ENCODE data around the gene GTF2IRD2. TPM values are rescaled to one million over a fixed set of nuclear protein-coding genes. Genes with fewer than 3 reads are reported as not detected.
A peak's percentile ranks its signal among the peaks of the same experiment; 100 is the strongest.
"Not testable (repeated sequence)": the region's sequence is repeated elsewhere in the genome, so short reads cannot be mapped to it uniquely, and the experiment has no call there.

GTF2IRD2 gene
- total RNA-seq, 1 experiment from 2014 or later = 3.0 TPM

DNA sequence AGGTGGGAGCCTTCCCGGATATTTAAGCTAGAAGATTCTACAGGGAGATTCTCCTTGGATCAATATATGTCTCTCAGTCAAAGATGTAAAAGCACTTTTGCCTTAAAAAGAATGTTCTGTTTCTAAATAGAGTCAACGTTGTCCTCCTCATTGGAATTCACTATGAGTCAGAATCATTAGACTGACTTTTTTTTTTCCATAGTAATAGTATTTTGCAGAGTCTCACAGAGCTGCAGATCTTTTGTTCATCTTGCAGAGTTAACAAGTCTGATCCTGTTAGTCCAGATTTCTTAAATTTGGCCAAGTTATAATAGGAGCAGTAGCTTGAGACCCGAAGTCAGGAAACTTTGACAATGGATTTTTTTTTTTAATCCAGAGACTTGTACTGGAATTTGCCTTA, 92.4 kb downstream of the GTF2IRD2 start:
- H3F3A ChIP-seq (ENCODE audit: low read length, unreplicated experiment); H3K9ac ChIP-seq (ENCODE audit: low read length); intact Hi-C loops (cut with micrococcal nuclease); H3K9me3 ChIP-seq (ENCODE audit: low read length); ATAC-seq; DNase-seq; H3K79me2 ChIP-seq (ENCODE audit: low read length); H3K4me2 ChIP-seq (ENCODE audit: low read length); H4K20me1 ChIP-seq (ENCODE audit: low read length); H3K27ac ChIP-seq (ENCODE audit: low read length); H3K4me1 ChIP-seq (ENCODE audit: insufficient read depth, low read length); CTCF ChIA-PET; H3K9me2 ChIP-seq (replicated peaks; ENCODE audit: low read length); H3K27me3 ChIP-seq (ENCODE audit: low read length); H2AFZ ChIP-seq (ENCODE audit: low read length); POLR2A ChIA-PET (ENCODE audit: unreplicated experiment); H3K36me3 ChIP-seq (ENCODE audit: low read depth, low read length); H3K4me3 ChIP-seq (ENCODE audit: low read length): not testable (repeated sequence)
- BruUV-seq (replicated peaks) = TSS peak; percentile 1

DNA sequence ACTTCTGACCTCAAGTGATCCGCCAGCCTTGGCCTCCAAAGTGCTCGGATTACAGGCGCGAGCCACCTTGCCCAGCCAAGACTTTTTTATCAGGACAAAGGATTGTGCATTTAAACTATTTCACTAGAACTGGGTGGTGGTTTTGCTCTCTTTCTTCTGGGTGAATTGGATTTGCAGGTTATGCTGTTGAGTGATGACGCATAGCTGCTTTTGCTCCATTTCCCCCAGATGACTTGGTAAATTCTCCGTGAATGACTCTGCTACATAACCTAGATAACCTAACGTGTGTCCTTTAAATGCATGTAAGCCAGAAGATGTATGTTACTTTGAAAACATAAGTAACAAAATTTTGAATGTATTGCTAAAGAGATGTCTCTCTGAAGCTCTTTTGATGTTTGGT, 93.1 kb downstream of the GTF2IRD2 start:
- CTCF ChIA-PET; H3K4me3 ChIP-seq (ENCODE audit: low read length); H4K20me1 ChIP-seq (ENCODE audit: low read length); intact Hi-C loops (cut with micrococcal nuclease); H3K36me3 ChIP-seq (ENCODE audit: low read depth, low read length); H3F3A ChIP-seq (ENCODE audit: low read length, unreplicated experiment); H3K4me1 ChIP-seq (ENCODE audit: insufficient read depth, low read length); H3K27ac ChIP-seq (ENCODE audit: low read length); H3K9ac ChIP-seq (ENCODE audit: low read length); H3K9me3 ChIP-seq (ENCODE audit: low read length); H3K79me2 ChIP-seq (ENCODE audit: low read length); BruUV-seq (replicated peaks); H3K4me2 ChIP-seq (ENCODE audit: low read length); DNase-seq; H2AFZ ChIP-seq (ENCODE audit: low read length); H3K9me2 ChIP-seq (replicated peaks; ENCODE audit: low read length); H3K27me3 ChIP-seq (ENCODE audit: low read length); POLR2A ChIA-PET (ENCODE audit: unreplicated experiment): not testable (repeated sequence)
- peak; percentile 5; the same call in 1 of the 2 replicates for ATAC-seq

DNA sequence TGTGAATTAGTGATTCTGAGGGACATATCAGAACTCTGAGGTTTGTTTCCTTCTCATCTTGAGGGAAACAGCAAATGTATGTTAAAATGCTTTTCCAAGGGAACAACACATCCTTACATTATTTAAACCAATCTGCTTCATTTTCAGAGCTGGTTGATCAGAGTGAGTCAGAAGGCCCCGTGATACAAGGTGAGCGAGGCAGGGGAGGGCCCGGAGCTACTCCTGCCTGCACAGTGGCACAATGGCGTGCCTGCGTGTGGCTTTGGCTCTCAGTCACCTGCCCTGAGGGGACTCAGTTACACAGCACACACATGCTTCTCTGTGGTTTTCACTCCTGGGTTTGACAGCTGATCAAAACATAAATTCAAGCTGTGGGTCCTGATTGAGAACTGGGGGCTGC, 94.7 kb downstream of the GTF2IRD2 start:
- H3K36me3 ChIP-seq (ENCODE audit: low read depth, low read length); H3K4me1 ChIP-seq (ENCODE audit: insufficient read depth, low read length); H3K27me3 ChIP-seq (ENCODE audit: low read length); H2AFZ ChIP-seq (ENCODE audit: low read length); H3F3A ChIP-seq (ENCODE audit: low read length, unreplicated experiment); DNase-seq; H3K9ac ChIP-seq (ENCODE audit: low read length); H3K9me2 ChIP-seq (replicated peaks; ENCODE audit: low read length); BruUV-seq (replicated peaks); H3K27ac ChIP-seq (ENCODE audit: low read length); CTCF ChIA-PET; H4K20me1 ChIP-seq (ENCODE audit: low read length); H3K9me3 ChIP-seq (ENCODE audit: low read length); POLR2A ChIA-PET (ENCODE audit: unreplicated experiment); intact Hi-C loops (cut with micrococcal nuclease); H3K4me2 ChIP-seq (ENCODE audit: low read length); H3K4me3 ChIP-seq (ENCODE audit: low read length); H3K79me2 ChIP-seq (ENCODE audit: low read length): not testable (repeated sequence)
- ATAC-seq = peak; percentile 80

DNA sequence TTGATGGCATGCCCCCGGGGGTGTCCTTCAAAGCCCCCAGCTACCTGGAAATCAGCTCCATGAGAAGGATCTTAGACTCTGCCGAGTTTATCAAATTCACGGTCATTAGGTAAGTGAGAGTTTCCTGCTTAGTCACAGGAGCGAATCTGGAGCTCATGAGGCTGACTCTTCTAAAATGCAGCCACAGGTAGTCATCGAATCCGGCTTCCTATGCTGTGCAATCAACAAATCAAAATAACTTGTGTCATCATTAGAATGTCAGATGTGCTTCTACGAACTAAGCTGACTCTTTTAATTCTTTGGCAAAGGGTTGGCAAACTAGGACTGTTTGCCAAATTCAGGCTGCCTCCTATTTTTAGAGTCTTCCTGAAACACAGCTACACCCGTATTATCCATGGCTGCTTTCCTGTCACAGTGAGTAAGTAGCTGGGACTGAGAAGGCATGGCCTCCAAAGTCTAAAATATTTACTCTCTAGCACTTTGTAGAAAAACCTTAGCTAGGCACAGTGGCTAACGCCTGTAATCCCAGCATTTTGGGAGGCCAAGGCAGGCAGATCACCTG, 97.4 kb downstream of the GTF2IRD2 start:
- H3K27me3 ChIP-seq (ENCODE audit: low read length); H3K4me3 ChIP-seq (ENCODE audit: low read length); DNase-seq; H3K27ac ChIP-seq (ENCODE audit: low read length); H3K9me3 ChIP-seq (ENCODE audit: low read length); H3K9ac ChIP-seq (ENCODE audit: low read length); BruUV-seq (replicated peaks); H2AFZ ChIP-seq (ENCODE audit: low read length); POLR2A ChIA-PET (ENCODE audit: unreplicated experiment); CTCF ChIA-PET; H3K79me2 ChIP-seq (ENCODE audit: low read length); H3K9me2 ChIP-seq (replicated peaks; ENCODE audit: low read length); intact Hi-C loops (cut with micrococcal nuclease); H4K20me1 ChIP-seq (ENCODE audit: low read length); H3K4me1 ChIP-seq (ENCODE audit: insufficient read depth, low read length); H3F3A ChIP-seq (ENCODE audit: low read length, unreplicated experiment); H3K36me3 ChIP-seq (ENCODE audit: low read depth, low read length); H3K4me2 ChIP-seq (ENCODE audit: low read length): not testable (repeated sequence)
- peak; percentile 77 for ATAC-seq

Other genes starting within 250 kb of the GTF2IRD2 start
- gene GTF2I, start 193.9 kb downstream of the GTF2IRD2 start, total RNA-seq (2014; rRNA removed) = 138 and 144 TPM in 2 replicates
- gene NCF1, start 77.6 kb downstream of the GTF2IRD2 start, total RNA-seq (2014; rRNA removed) = not detected in 2 replicates
- gene CASTOR2, start 113.1 kb upstream of the GTF2IRD2 start, total RNA-seq (2014; rRNA removed) = 6.3 and 7.7 TPM in 2 replicates
- 66.8 and 78.6 TPM in 2 replicates for gene RCC1L, start 222.2 kb upstream of the GTF2IRD2 start, total RNA-seq (2014; rRNA removed)
- gene GTF2IRD2B, start 241.0 kb upstream of the GTF2IRD2 start, total RNA-seq (2014; rRNA removed) = 20.2 and 28.3 TPM in 2 replicates

All from PC-3 (cell line).